T-helper 1 cell treated with Interleukin-12 subunit alpha and Interleukin-12 subunit beta and Interleukin-4 antibody, amounts not matched to agents 30 ng/mL and 1 ng/mL, for 36 hours (primary cell): ENCODE results near the gene SH3BP2. TPM values are rescaled to one million over a fixed set of nuclear protein-coding genes. Genes with fewer than 3 reads are reported as not detected.

ENCODE experiments used
- intact Hi-C: fragments of 100-400 bp; cut with micrococcal nuclease; formaldehyde crosslinking; loops from one replicate; pipeline ENCODE4 v1.15.1; 2024
- total RNA-seq: library from RNA; stranded (reverse); gene quantifications from 2 replicates; pipeline ENCODE4 v1.2.3, GENCODE V29; 2022

SH3BP2 gene
- total RNA-seq, 1 donor from 2014 or later: 114 TPM

GRCh38 chr4:2849267-2850152 is 56.6 kb downstream of the SH3BP2 start:
- intact Hi-C loops: no loop called here

- intact Hi-C loops: no loop called here
Measured at GRCh38 chr4:2850966-2851798, 58.3 kb downstream of the SH3BP2 start.

GRCh38 chr4:2852481-2852921 is 59.6 kb downstream of the SH3BP2 start:
- intact Hi-C loops: loop anchor here (1.0 to 2.0 kb wide), 2 partner anchors 8 to 18 kb away; no protein-coding TSS in a partner anchor

- intact Hi-C loops: no loop called here
Measured at GRCh38 chr4:2855584-2855983, 62.7 kb downstream of the SH3BP2 start.

- intact Hi-C loops: no loop called here
Measured at GRCh38 chr4:2856266-2856665, 63.4 kb downstream of the SH3BP2 start.

GRCh38 chr4:2857349-2857927 is 64.6 kb downstream of the SH3BP2 start:
- intact Hi-C loops: no loop called here

- intact Hi-C loops: no loop called here
Measured at GRCh38 chr4:2858451-2859217, 65.7 kb downstream of the SH3BP2 start.

GRCh38 chr4:2859514-2859913 is 66.6 kb downstream of the SH3BP2 start:
- intact Hi-C loops: no loop called here

GRCh38 chr4:2860391-2861348 is 67.8 kb downstream of the SH3BP2 start:
- intact Hi-C loops: no loop called here

GRCh38 chr4:2861631-2862436 is 68.9 kb downstream of the SH3BP2 start:
- intact Hi-C loops: no loop called here

GRCh38 chr4:2862528-2862927 is 69.6 kb downstream of the SH3BP2 start:
- intact Hi-C loops: no loop called here

- intact Hi-C loops: no loop called here
Measured at GRCh38 chr4:2863649-2864048, 70.8 kb downstream of the SH3BP2 start.

GRCh38 chr4:2865196-2865780 is 72.4 kb downstream of the SH3BP2 start:
- intact Hi-C loops: no loop called here

GRCh38 chr4:2866160-2866861 is 73.4 kb downstream of the SH3BP2 start:
- intact Hi-C loops: no loop called here

GRCh38 chr4:2866891-2867290 is 74.0 kb downstream of the SH3BP2 start:
- intact Hi-C loops: no loop called here

- intact Hi-C loops: no loop called here
Measured at GRCh38 chr4:2867758-2868491, 75.0 kb downstream of the SH3BP2 start.

GRCh38 chr4:2868877-2869487 is 76.1 kb downstream of the SH3BP2 start:
- intact Hi-C loops: no loop called here
